ENCODE data around the gene ZNF598. TPM values are rescaled to one million over a fixed set of nuclear protein-coding genes. Genes with fewer than 3 reads are reported as not detected.

ZNF598 gene
- total RNA-seq, 4 donors from 2014 or later: 37.0 to 83.1 (median 49.2) TPM

DNA sequence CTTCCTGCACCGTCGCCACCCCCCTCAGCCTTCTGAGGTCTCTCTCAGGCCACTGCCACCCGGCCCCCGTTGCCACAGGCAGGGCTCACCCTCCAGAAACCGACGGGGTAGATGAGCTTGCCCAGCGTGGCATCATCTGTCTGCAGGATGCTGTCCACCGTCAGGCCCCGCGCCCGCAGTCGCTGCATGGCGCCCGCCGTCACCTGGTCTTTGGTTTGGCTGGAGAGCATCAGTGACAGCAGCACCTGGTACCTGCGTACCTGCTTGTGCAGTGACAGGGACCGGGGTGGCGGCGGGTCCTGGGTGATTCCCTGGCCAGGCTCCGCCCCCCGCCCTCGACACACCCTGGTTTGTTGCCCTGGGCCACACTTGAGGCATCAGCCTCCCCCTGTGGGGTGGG is 34.9 kb upstream of the ZNF598 start:
- WGBS, 2 donors: 88 to 90% methylated on average over 15 to 22 of the region's 22 CpGs

DNA sequence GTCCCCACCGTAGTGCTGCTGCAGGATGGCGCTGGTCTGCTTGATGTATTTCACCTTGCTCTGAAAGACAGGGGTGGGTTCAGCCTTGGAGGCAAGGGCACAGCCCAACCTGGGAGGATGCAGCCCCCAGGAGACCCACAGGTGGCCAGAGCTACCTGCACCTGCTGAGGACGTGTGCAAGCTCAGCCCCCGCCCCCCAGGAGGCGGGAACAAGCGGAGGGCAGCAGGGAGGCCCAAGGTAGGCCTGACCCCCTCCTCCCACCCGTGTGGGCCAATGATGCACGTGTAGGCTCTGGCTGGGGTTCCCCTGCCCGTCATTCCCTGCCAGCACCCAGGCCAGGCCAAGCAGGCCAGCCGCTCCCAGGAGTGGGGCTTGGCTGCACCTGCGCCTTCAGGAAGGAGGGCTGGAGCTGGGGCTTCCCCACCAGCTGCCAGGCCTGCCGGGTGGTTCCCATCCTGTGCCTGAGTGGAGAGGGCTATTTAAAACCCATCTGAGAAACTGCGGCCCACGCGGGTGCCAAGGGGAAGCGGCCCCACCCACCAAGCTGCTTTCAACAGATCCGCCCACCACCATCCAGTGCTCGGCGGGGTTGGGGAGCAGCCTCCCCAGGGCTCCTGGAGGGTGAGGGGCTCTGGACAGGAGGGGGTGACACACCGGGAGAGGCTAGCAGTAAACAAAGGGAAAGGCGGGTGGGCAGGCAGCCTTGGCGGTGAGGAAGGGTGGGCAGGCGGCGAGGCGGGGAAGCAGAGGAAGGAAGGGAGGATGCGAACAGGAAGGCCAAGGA is 34.2 kb upstream of the ZNF598 start:
- Histone ChIP-seq H3K27me3 (no peaks in the 10 kb centered on the region), H3K9me3 (no peaks in the 10 kb centered on the region), H3K27ac (peak overlapping the region in 2 of 4 donors; percentile 17 to 47), H3K4me3 (no peak overlapping the region), H3K4me1 (peaks cover 0 to 79% (median 45%) of the 10 kb centered on the region in 4 donors), H3K36me3 (peaks cover 0 to 29% (median 0%) of the 10 kb centered on the region in 3 donors)
- WGBS, 2 donors: 56% methylated on average over 20 to 23 of the region's 26 CpGs
- no peak for DNase-seq (ENCODE audit: low spot score in 2 of 2)
- no peak for TF ChIP-seq EP300 (IDR thresholded peaks at IDR 0.05)
- TF ChIP-seq, protein P1, sequence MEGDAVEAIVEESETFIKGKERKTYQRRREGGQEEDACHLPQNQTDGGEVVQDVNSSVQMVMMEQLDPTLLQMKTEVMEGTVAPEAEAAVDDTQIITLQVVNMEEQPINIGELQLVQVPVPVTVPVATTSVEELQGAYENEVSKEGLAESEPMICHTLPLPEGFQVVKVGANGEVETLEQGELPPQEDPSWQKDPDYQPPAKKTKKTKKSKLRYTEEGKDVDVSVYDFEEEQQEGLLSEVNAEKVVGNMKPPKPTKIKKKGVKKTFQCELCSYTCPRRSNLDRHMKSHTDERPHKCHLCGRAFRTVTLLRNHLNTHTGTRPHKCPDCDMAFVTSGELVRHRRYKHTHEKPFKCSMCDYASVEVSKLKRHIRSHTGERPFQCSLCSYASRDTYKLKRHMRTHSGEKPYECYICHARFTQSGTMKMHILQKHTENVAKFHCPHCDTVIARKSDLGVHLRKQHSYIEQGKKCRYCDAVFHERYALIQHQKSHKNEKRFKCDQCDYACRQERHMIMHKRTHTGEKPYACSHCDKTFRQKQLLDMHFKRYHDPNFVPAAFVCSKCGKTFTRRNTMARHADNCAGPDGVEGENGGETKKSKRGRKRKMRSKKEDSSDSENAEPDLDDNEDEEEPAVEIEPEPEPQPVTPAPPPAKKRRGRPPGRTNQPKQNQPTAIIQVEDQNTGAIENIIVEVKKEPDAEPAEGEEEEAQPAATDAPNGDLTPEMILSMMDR (IDR thresholded peaks at IDR 0.05): no peak

More for the DNA sequence above, 34.9 kb upstream of the ZNF598 start:
- H3K9me3 ChIP-seq: no peaks in the 10 kb centered on the region
- peaks cover 0 to 79% (median 43%) of the 10 kb centered on the region in 4 donors for H3K4me1 ChIP-seq
- no peaks in the 10 kb centered on the region for H3K27me3 ChIP-seq
- peaks cover 0 to 29% (median 0%) of the 10 kb centered on the region in 3 donors for H3K36me3 ChIP-seq
- H3K27ac ChIP-seq: peak overlapping the region in 1 of 4 donors; percentile 47
- DNase-seq (ENCODE audit: low spot score in 2 of 2): no peak
- TF ChIP-seq, protein P1 (IDR thresholded peaks at IDR 0.05): no peak
- TF ChIP-seq EP300 (IDR thresholded peaks at IDR 0.05) (no peak), POLR2A (IDR thresholded peaks at IDR 0.05) (no peak)
- no peak overlapping the region for H3K4me3 ChIP-seq

DNA sequence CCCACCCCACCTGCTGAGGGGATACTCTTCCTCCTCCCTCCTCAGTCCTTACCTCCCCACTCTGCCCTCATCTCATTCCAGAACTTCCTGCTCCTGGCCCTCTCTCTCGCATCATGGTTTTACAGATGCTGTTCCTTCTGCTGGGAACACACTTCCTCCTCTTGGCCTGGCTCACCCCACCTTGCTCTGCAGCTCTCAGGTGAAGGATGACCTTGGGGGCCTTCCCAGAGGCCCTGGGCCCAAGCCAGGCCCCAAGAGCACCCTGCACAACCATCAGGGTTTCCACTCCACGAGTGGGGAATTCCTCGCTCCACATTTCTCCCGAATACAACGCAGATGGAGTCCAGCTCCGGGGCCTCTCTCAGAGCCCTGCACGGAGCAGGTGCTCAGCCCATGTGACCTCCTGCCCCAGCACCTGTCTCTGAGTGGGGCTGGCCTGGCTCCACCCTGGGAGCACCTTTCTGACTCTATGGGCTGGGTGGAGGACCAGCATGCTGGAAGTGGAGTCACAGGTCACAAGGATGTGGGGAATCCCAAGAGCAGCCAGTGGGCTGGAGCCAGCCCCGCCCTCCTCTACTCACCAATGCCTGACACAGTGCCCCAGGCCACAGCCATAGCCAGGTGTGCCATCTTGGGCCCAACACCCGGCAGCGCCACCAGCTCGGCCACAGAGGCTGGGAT is 33.5 kb upstream of the ZNF598 start:
- no peaks in the 10 kb centered on the region for H3K27me3 ChIP-seq
- no peak overlapping the region for H3K4me3 ChIP-seq
- DNase-seq (ENCODE audit: low spot score in 2 of 2): no peak
- peaks cover 0 to 81% (median 45%) of the 10 kb centered on the region in 4 donors for H3K4me1 ChIP-seq
- peaks cover 0 to 29% (median 0%) of the 10 kb centered on the region in 3 donors for H3K36me3 ChIP-seq
- H3K27ac ChIP-seq: peak overlapping the region in 1 of 4 donors; percentile 47
- WGBS, 2 donors: 78 to 88% methylated on average over 5 to 11 of the region's 11 CpGs
- TF ChIP-seq, protein P1 (IDR thresholded peaks at IDR 0.05): no peak
- TF ChIP-seq EP300 (IDR thresholded peaks at IDR 0.05) (no peak), POLR2A (IDR thresholded peaks at IDR 0.05) (no peak)
- H3K9me3 ChIP-seq: no peaks in the 10 kb centered on the region

DNA sequence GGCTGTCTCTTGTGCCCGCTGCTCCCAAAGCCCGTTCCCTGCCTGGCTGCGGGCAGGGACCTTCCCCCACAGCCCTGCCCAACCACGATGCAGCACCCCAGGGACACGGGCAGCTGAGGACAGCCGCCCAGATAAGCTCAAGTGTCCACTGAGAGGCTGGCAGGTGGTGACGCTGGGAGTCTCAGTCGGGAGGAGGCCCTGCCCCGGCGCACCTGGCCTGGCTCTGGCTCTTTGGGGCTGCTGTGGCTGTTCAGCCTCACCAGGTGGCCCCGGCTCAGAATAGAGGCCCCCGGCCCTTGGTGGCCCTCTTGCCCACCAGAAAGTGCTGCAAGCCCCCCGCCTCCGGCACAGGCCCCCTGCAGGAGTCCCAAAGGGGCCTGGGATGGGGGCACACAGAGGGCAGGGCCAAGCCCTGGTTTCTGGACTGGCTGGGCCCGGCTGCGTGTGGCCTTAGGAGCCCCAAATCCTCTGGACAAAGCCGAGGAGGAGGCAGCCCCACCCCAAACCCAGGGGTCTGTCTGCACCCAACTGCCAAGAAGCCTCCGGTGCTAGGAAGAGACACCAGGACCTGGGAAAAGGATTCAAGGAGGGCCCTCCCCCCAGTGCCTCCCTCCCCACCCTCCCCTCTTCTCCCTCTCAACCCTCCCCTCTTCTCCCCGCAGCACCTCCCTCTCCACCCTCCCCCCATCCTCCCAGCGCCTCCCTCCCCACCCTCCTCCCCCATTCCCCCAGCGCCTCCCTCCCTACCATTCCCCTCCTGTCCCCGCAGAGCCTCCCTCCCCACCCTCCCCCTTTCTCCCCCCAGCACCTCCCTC is 32.8 kb upstream of the ZNF598 start:
- no peaks in the 10 kb centered on the region for H3K27me3 ChIP-seq
- H3K4me1 ChIP-seq: peaks cover 0 to 87% (median 52%) of the 10 kb centered on the region in 4 donors
- peaks cover 0 to 29% (median 0%) of the 10 kb centered on the region in 3 donors for H3K36me3 ChIP-seq
- 53 to 71% methylated on average over 6 to 9 of the region's 22 CpGs for WGBS, 2 donors
- H3K27ac ChIP-seq: peak overlapping the region in 2 of 4 donors; percentile 55 to 58
- TF ChIP-seq POLR2A (IDR thresholded peaks at IDR 0.05) (no peak), EP300 (IDR thresholded peaks at IDR 0.05) (no peak)
- TF ChIP-seq, protein P1 (IDR thresholded peaks at IDR 0.05): no peak
- DNase-seq (ENCODE audit: low spot score in 2 of 2): no peak
- no peak overlapping the region for H3K4me3 ChIP-seq
- no peaks in the 10 kb centered on the region for H3K9me3 ChIP-seq
